ENCODE measurements around the gene CCNB3.

CCNB3 gene

GRCh38 chrX:50375481-50376267, 171.1 kb downstream of the CCNB3 start:
- no peak for DNase-seq (ENCODE audit: low read depth)

GRCh38 chrX:50381729-50382415, 177.3 kb downstream of the CCNB3 start:
- no peak for DNase-seq (ENCODE audit: low read depth)

DNA sequence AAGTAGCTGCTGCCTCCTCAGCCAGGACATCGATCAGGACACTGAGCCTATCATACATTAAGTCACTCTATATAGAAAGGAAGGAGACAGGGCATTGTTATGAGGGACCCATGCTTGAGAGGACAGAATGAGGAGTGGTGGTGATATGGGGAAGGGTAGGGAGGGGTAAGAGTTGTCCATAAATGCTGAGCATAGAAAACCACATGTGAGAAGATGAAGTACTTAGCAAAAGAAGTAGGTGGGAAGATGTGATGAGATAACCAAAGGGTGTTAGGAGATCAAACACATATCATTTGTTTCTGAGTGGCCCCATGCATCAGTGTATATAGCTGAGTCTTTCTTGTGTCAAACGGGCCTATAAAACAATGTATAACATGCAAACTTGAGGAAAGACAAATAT, 182.0 kb downstream of the CCNB3 start:
- DNase-seq (ENCODE audit: low read depth), result no peak

DNA sequence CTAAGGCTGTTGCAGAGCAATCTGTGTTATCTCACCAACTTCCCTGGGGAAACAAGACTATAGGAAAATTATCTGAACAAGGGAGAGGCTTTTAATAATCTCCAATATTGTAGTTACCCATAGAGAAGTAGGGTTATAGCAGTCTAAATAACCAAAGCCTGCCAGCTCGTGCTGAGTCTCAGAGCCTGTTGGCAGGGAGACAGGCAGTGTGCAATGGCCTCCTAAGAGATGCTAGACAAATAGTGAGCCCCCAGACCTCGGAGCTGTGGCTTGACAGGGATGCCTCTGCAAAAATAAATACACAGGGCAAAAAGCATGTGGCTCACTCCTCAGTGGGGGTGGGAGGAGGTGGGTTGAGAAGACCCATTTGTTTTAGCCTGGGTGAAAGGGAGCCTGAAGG, 189.3 kb downstream of the CCNB3 start:
- DNase-seq (ENCODE audit: low read depth), result no peak
